Frontal cortex (tissue), 4 donors: Measurements from ENCODE around the gene MNT. TPM values are rescaled to one million over a fixed set of nuclear protein-coding genes. Genes with fewer than 3 reads are reported as not detected.

Experiments used
- DNase-seq, 2 donors: peaks; one replicate each; pipeline ENCODE4 v3.0.0; 2012; ENCODE audit warnings: low spot score in 2 of 2
- FAIRE-seq: peaks from 2 replicates; lab custom pipeline; 2012; peaks lifted over from hg19 to GRCh38; lab: Jason Lieb, UNC
- total RNA-seq: library from RNA; depleted of rRNA; stranded (reverse); fragments of >200 nt; gene quantifications from one replicate; pipeline ENCODE4 v1.2.3, GENCODE V29; 2014
- donor health status: control.
- donor health status: control.
- donor health status: control.

Gene MNT
- total RNA-seq, 1 donor from 2014 or later = 7.7 TPM

- DNase-seq (no peak), FAIRE-seq (no peak)
Measured at GRCh38 chr17:2397247-2398171, 3.4 kb downstream of the MNT start.

GRCh38 chr17:2396568-2397246 lies 4.2 kb downstream of the MNT start:
- DNase-seq (peak in 1 of 2 donors; percentile 59), FAIRE-seq (no peak)

- no peak for FAIRE-seq
- DNase-seq = no peak
Measured at GRCh38 chr17:2396192-2396567, 4.7 kb downstream of the MNT start.

- DNase-seq (no peak), FAIRE-seq (no peak)
Measured at GRCh38 chr17:2395258-2396181, 5.3 kb downstream of the MNT start.

- no peak for DNase-seq
- FAIRE-seq = no peak
Measured at GRCh38 chr17:2394775-2395201, 6.1 kb downstream of the MNT start.

- no peak for DNase-seq
- no peak for FAIRE-seq
Measured at GRCh38 chr17:2393954-2394749, 6.7 kb downstream of the MNT start.

GRCh38 chr17:2393174-2393953 lies 7.5 kb downstream of the MNT start:
- FAIRE-seq = no peak

GRCh38 chr17:2392252-2393173 lies 8.3 kb downstream of the MNT start:
- DNase-seq (peak; percentile 93 to 97), FAIRE-seq (no peak)

More at GRCh38 chr17:2393174-2393953, 7.5 kb downstream of the MNT start:
- DNase-seq = peak; percentile 89 to 95

- DNase-seq (no peak), FAIRE-seq (no peak)
Measured at GRCh38 chr17:2391597-2392251, 9.1 kb downstream of the MNT start.

GRCh38 chr17:2390199-2390836 lies 10.5 kb downstream of the MNT start:
- no peak for FAIRE-seq
- no peak for DNase-seq

GRCh38 chr17:2388683-2389055 lies 12.2 kb downstream of the MNT start:
- DNase-seq (no peak), FAIRE-seq (no peak)

- DNase-seq = no peak
- no peak for FAIRE-seq
Measured at GRCh38 chr17:2388020-2388682, 12.7 kb downstream of the MNT start.

GRCh38 chr17:2387086-2388019 lies 13.5 kb downstream of the MNT start:
- no peak for DNase-seq
- no peak for FAIRE-seq

GRCh38 chr17:2386400-2387085 lies 14.3 kb downstream of the MNT start:
- FAIRE-seq (no peak), DNase-seq (no peak)
